Naive thymus-derived CD4-positive, alpha-beta T cell (primary cell): ENCODE measurements around the gene FKBP9. TPM values are rescaled to one million over a fixed set of nuclear protein-coding genes. Genes with fewer than 3 reads are reported as not detected.

Experiments
- ATAC-seq: fragments of 150-1000 bp; cut with Tn5 transposase; 2 replicates; pipeline ENCODE4 v1.10.0; 2021; ENCODE audit warnings: mild to moderate bottlenecking, moderate library complexity
- CTCF ChIA-PET: fragments of 350-600 bp; sonication (Branson Sonifier 250); formaldehyde crosslinking; loops from one replicate; lab custom pipeline; 2021; ENCODE audit warnings: antibody characterized with exemption; lab: Charles Lee
- POLR2A ChIA-PET: fragments of 350-600 bp; sonication (Branson Sonifier 250); formaldehyde crosslinking; loops from one replicate; lab custom pipeline; 2021; ENCODE audit warnings: antibody characterized with exemption, inconsistent platforms; lab: Charles Lee
- DNase-seq, 9 donors: peaks; one replicate each; pipeline versions ENCODE4 v3.0.0 to v3.0.0-alpha.2; 2020 to 2022; ENCODE audit warnings: mixed read lengths in 1 of 9
- H3K27ac ChIP-seq: one replicate; pipeline ENCODE4 v1.7.0; 2013; ENCODE audit warnings: mild to moderate bottlenecking, low read depth, low read length, moderate library complexity
- H3K27me3 ChIP-seq, 2 donors: one replicate each; pipeline ENCODE4 v1.7.0; 2013; ENCODE audit warnings: low read length in 2 of 2, mild to moderate bottlenecking in 2 of 2, moderate library complexity in 2 of 2; ENCODE audit not compliant: control insufficient read depth in 2 of 2, insufficient read depth in 2 of 2
- H3K36me3 ChIP-seq, 3 experiments: 1 replicate in 2 of 3; 2 replicates in 1 of 3; pipeline ENCODE4 v1.7.0; 2013; ENCODE audit warnings: low read length in 3 of 3, mild to moderate bottlenecking in 3 of 3, moderate library complexity in 1 of 3; ENCODE audit not compliant: insufficient read depth in 3 of 3, control insufficient read depth in 2 of 3
- H3K4me1 ChIP-seq, 2 donors: one replicate each; pipeline ENCODE4 v1.7.0; 2013; ENCODE audit warnings: low read length in 2 of 2, mild to moderate bottlenecking in 2 of 2, moderate library complexity in 1 of 2; ENCODE audit not compliant: control insufficient read depth in 2 of 2, insufficient read depth in 2 of 2
- H3K4me3 ChIP-seq: 2 replicates; pipeline ENCODE4 v1.7.0; 2013; ENCODE audit warnings: mild to moderate bottlenecking, low read length
- H3K9me3 ChIP-seq, 3 experiments: 1 replicate in 2 of 3; 2 replicates in 1 of 3; pipeline ENCODE4 v1.7.0; 2013; ENCODE audit warnings: low read length in 3 of 3; ENCODE audit not compliant: control insufficient read depth in 2 of 3
- H3K27ac Mint-ChIP-seq, 9 donors: one replicate each; pipeline ENCODE4 v1.8.0; 2020 to 2022; ENCODE audit warnings: mixed read lengths in 9 of 9, mild to moderate bottlenecking in 8 of 9, moderate library complexity in 5 of 9, inconsistent platforms in 2 of 9
- H3K27me3 Mint-ChIP-seq, 5 donors: one replicate each; pipeline ENCODE4 v1.8.0; 2021 to 2022; ENCODE audit warnings: mixed read lengths in 5 of 5, mild to moderate bottlenecking in 1 of 5
- H3K36me3 Mint-ChIP-seq, 5 donors: one replicate each; pipeline ENCODE4 v1.8.0; 2020 to 2022; ENCODE audit warnings: mixed read lengths in 5 of 5, mild to moderate bottlenecking in 3 of 5, inconsistent platforms in 1 of 5
- H3K4me1 Mint-ChIP-seq, 7 donors: one replicate each; pipeline ENCODE4 v1.8.0; 2020 to 2022; ENCODE audit warnings: mixed read lengths in 7 of 7, mild to moderate bottlenecking in 3 of 7, inconsistent platforms in 1 of 7
- H3K4me3 Mint-ChIP-seq, 10 donors: one replicate each; pipeline ENCODE4 v1.8.0; 2020 to 2022; ENCODE audit warnings: mild to moderate bottlenecking in 10 of 10, mixed read lengths in 10 of 10, moderate library complexity in 6 of 10, inconsistent platforms in 2 of 10
- H3K9me3 Mint-ChIP-seq, 11 donors: one replicate each; pipeline ENCODE4 v1.8.0; 2020 to 2022; ENCODE audit warnings: mixed read lengths in 11 of 11, mild to moderate bottlenecking in 4 of 11, inconsistent platforms in 1 of 11, moderate library complexity in 1 of 11
- intact Hi-C, 2 donors: fragments of 100-400 bp; cut with micrococcal nuclease; formaldehyde crosslinking; loops; one replicate each; pipeline ENCODE4 v1.15.1; 2023
- polyA plus RNA-seq, 2 donors: library from polyadenylated mRNA; unstranded; fragments of 300-500 nt; fragmentation: Illumina TruSeq; gene quantifications; one replicate each; pipeline ENCODE4 v1.2.3, GENCODE V29; 2021
- total RNA-seq, 6 experiments: library from RNA in 5 of 6; stranded (reverse) in 5 of 6; gene quantifications; 1 replicate in 5 of 6; 2 replicates in 1 of 6; pipeline ENCODE4 v1.2.3 and lab custom pipeline; 2021 to 2026

Gene FKBP9
- total and polyA plus RNA-seq, 7 experiments from 2014 or later = 0.22 to 3.4 (median 0.64) TPM; not detected in 1

GRCh38 chr7:33048704-33049103 lies 91.5 kb downstream of the FKBP9 start:
- intact Hi-C loops = loop anchor here in 1 of 2 donors (10.0 kb wide), 1 partner anchor 1986 kb away; the partner anchor contains the start of gene DPY19L1
- Histone ChIP-seq H3K4me3 (no peak overlapping the region), H3K27ac (no peak overlapping the region), H3K9me3 (no peaks in the 10 kb centered on the region), H3K4me1 (peaks cover 2 to 5% of the 10 kb centered on the region in 2 donors), H3K36me3 (no peaks in the 10 kb centered on the region), H3K27me3 (no peaks in the 10 kb centered on the region)
- H3K9me3 Mint-ChIP-seq = no peaks in the 10 kb centered on the region
- no peaks in the 10 kb centered on the region for H3K36me3 Mint-ChIP-seq
- no peaks in the 10 kb centered on the region for H3K27me3 Mint-ChIP-seq
- ChIA-PET POLR2A (interaction anchor here (1.1 to 1.7 kb wide), 3 partner anchors 8 to 80 kb away, joined by 3 to 7 read pairs (median 5); partner anchors contain the start of gene NT5C3A), CTCF (interaction anchor here (0.6 to 1.6 kb wide), 4 partner anchors 9 to 886 kb away, joined by 3 to 8 read pairs (median 4); partner anchors contain the start of gene RP9)
- H3K4me1 Mint-ChIP-seq = peaks cover 32 to 80% (median 63%) of the 10 kb centered on the region in 7 donors
- DNase-seq = no peak
- no peak overlapping the region for H3K4me3 Mint-ChIP-seq
- H3K27ac Mint-ChIP-seq = no peak overlapping the region
- no peak for ATAC-seq

- ATAC-seq (peak; percentile 81), DNase-seq (peak in 7 of 9 donors; percentile 31 to 65 (median 56))
- H3K4me3 Mint-ChIP-seq = peak overlapping the region in 3 of 10 donors; percentile 7 to 53 (median 23)
- H3K9me3 Mint-ChIP-seq = no peaks in the 10 kb centered on the region
- H3K27ac ChIP-seq = no peak overlapping the region
- no peaks in the 10 kb centered on the region for H3K36me3 ChIP-seq
- peak overlapping the region in 8 of 9 donors; percentile 2 to 79 (median 32) for H3K27ac Mint-ChIP-seq
- H3K4me3 ChIP-seq = no peak overlapping the region
- peaks cover 13 to 18% of the 10 kb centered on the region in 2 donors for H3K4me1 ChIP-seq
- no peaks in the 10 kb centered on the region for H3K9me3 ChIP-seq
- no peaks in the 10 kb centered on the region for H3K27me3 ChIP-seq
- ChIA-PET POLR2A (interaction anchor here (0.9 to 1.7 kb wide), 2 partner anchors 10 to 160 kb away, joined by 3 to 7 read pairs; no protein-coding TSS in a partner anchor), CTCF (interaction anchor here (1.0 to 1.4 kb wide), 2 partner anchors 11 to 204 kb away, joined by 4 to 5 read pairs; no protein-coding TSS in a partner anchor)
- no peaks in the 10 kb centered on the region for H3K36me3 Mint-ChIP-seq
- intact Hi-C loops = loop anchor here (1.0 to 5.0 kb wide), 11 partner anchors 9 to 358 kb away; partner anchors contain the start of gene KBTBD2 (in 1 of the 2)
- H3K4me1 Mint-ChIP-seq = peaks cover 27 to 83% (median 69%) of the 10 kb centered on the region in 7 donors
- no peaks in the 10 kb centered on the region for H3K27me3 Mint-ChIP-seq
Observed at GRCh38 chr7:33050535-33051318, 93.5 kb downstream of the FKBP9 start.

- H3K9me3 ChIP-seq = no peaks in the 10 kb centered on the region
- peak overlapping the region; percentile 52 for H3K27ac ChIP-seq
- intact Hi-C loops = loop anchor here (1.0 to 5.0 kb wide), 7 partner anchors 9 to 207 kb away; partner anchors contain the start of genes BBS9 (in 1 of the 2), KBTBD2 (in 1 of the 2) and NT5C3A (in 1 of the 2)
- ChIA-PET POLR2A (interaction anchor here (0.7 to 5.1 kb wide), 5 partner anchors 9 to 558 kb away, joined by 3 to 41 read pairs (median 3); partner anchors contain the start of genes KBTBD2 and NT5C3A), CTCF (interaction anchor here (1.2 to 2.7 kb wide), 4 partner anchors 9 to 207 kb away, joined by 3 to 9 read pairs (median 4); partner anchors contain the start of gene NT5C3A)
- H3K4me3 ChIP-seq = no peak overlapping the region
- Mint-ChIP-seq H3K9me3 (no peaks in the 10 kb centered on the region), H3K27me3 (no peaks in the 10 kb centered on the region), H3K4me1 (peaks cover 24 to 88% (median 76%) of the 10 kb centered on the region in 7 donors), H3K36me3 (peaks cover 0 to 4% (median 3%) of the 10 kb centered on the region in 5 donors), H3K27ac (peak overlapping the region; percentile 56 to 90 (median 76)), H3K4me3 (peak overlapping the region in 5 of 10 donors; percentile 23 to 52 (median 29))
- no peaks in the 10 kb centered on the region for H3K27me3 ChIP-seq
- ATAC-seq = no peak
- peaks cover 15 to 18% of the 10 kb centered on the region in 2 donors for H3K4me1 ChIP-seq
- DNase-seq = no peak
- no peaks in the 10 kb centered on the region for H3K36me3 ChIP-seq
Observed at GRCh38 chr7:33053721-33054120, 96.5 kb downstream of the FKBP9 start.

- peak overlapping the region; percentile 58 to 90 (median 76) for H3K27ac Mint-ChIP-seq
- peaks cover 0 to 5% (median 5%) of the 10 kb centered on the region in 5 donors for H3K36me3 Mint-ChIP-seq
- Histone ChIP-seq H3K9me3 (no peaks in the 10 kb centered on the region), H3K36me3 (no peaks in the 10 kb centered on the region), H3K4me1 (peaks cover 18 to 21% of the 10 kb centered on the region in 2 donors), H3K27me3 (no peaks in the 10 kb centered on the region), H3K4me3 (no peak overlapping the region), H3K27ac (peak overlapping the region; percentile 52)
- intact Hi-C loops = loop anchor here (1.0 to 5.0 kb wide), 7 partner anchors 8 to 208 kb away; partner anchors contain the start of genes BBS9 (in 1 of the 2), KBTBD2 (in 1 of the 2) and NT5C3A (in 1 of the 2)
- DNase-seq = peak in 5 of 9 donors; percentile 11 to 31 (median 23)
- H3K4me3 Mint-ChIP-seq = peak overlapping the region in 4 of 10 donors; percentile 5 to 52 (median 30)
- H3K4me1 Mint-ChIP-seq = peaks cover 27 to 88% (median 77%) of the 10 kb centered on the region in 7 donors
- no peaks in the 10 kb centered on the region for H3K9me3 Mint-ChIP-seq
- ATAC-seq = peak; percentile 78
- H3K27me3 Mint-ChIP-seq = no peaks in the 10 kb centered on the region
- CTCF ChIA-PET = interaction anchor here (0.9 to 2.7 kb wide), 7 partner anchors 8 to 208 kb away, joined by 3 to 9 read pairs (median 5); partner anchors contain the start of gene NT5C3A
- POLR2A ChIA-PET = interaction anchor here (1.3 to 5.1 kb wide), 3 partner anchors 8 to 163 kb away, joined by 3 to 41 read pairs (median 11); partner anchors contain the start of genes KBTBD2 and NT5C3A
Observed at GRCh38 chr7:33054261-33054964, 97.2 kb downstream of the FKBP9 start.

GRCh38 chr7:33055158-33055557 lies 97.9 kb downstream of the FKBP9 start:
- H3K9me3 ChIP-seq = no peaks in the 10 kb centered on the region
- H3K27ac ChIP-seq = peak overlapping the region; percentile 3
- DNase-seq (no peak), ATAC-seq (no peak)
- Mint-ChIP-seq H3K9me3 (no peaks in the 10 kb centered on the region), H3K27me3 (no peaks in the 10 kb centered on the region), H3K27ac (peak overlapping the region; percentile 27 to 90 (median 76)), H3K4me3 (peak overlapping the region in 3 of 10 donors; percentile 12 to 27 (median 15)), H3K36me3 (peaks cover 0 to 10% (median 5%) of the 10 kb centered on the region in 5 donors), H3K4me1 (peaks cover 26 to 92% (median 81%) of the 10 kb centered on the region in 7 donors)
- no peak overlapping the region for H3K4me3 ChIP-seq
- H3K36me3 ChIP-seq = no peaks in the 10 kb centered on the region
- POLR2A ChIA-PET = interaction anchor here (1.3 to 5.1 kb wide), 3 partner anchors 8 to 164 kb away, joined by 3 to 41 read pairs (median 11); partner anchors contain the start of genes KBTBD2 and NT5C3A
- H3K27me3 ChIP-seq = no peaks in the 10 kb centered on the region
- intact Hi-C loops = loop anchor here (2.0 kb wide), 3 partner anchors 14 to 164 kb away; partner anchors contain the start of genes BBS9 (in 1 of the 2) and KBTBD2 (in 1 of the 2)
- peaks cover 18 to 27% of the 10 kb centered on the region in 2 donors for H3K4me1 ChIP-seq
- CTCF ChIA-PET = interaction anchor here (0.9 to 1.6 kb wide), 3 partner anchors 14 to 209 kb away, joined by 3 to 9 read pairs (median 5); no protein-coding TSS in a partner anchor
